Adrenal gland (tissue), 5 donors: Measurements from ENCODE around the gene HIP1R.

Source experiments
- POLR2A ChIP-seq, 2 donors: fragments of 450-650 bp; IDR thresholded peaks; one replicate each; pipeline ENCODE4 v1.6.1; 2017; ENCODE audit warnings: antibody characterized with exemption in 2 of 2, mild to moderate bottlenecking in 2 of 2, moderate library complexity in 1 of 2
- TF ChIP-seq, protein P1 (sequence below), 6 experiments: fragments of 450-650 bp in 4 of 6; fragments of 200-600 bp in 2 of 6; sonication (generic) in 1 of 6; IDR thresholded peaks; 1 replicate in 5 of 6; 2 replicates in 1 of 6; pipeline versions ENCODE4 v1.5.1 to v1.8.0; 2016 to 2021; ENCODE audit warnings: antibody characterized with exemption in 6 of 6, mild to moderate bottlenecking in 2 of 6, moderate library complexity in 1 of 6
- donor health status: DM: no; HTN: no; CAD: no.

DNA sequence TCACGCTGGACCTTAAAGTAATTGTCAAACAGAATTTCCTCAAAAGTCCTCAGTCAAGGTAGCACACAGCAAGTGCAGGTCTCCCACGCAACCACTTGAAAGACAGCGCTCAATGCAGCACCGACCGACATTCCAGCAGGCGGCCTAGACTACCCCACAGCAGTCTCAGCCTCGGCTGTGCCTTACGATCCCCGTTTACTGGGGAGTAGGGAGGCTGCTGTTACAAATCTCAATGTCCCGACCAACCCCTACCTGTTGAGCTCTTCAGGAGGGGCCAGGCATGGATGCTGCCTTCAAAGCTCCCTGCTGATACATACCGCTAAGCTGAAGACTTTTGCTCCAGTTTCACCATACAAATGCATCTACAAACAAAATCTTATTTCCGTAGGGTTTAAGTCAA is 38.8 kb downstream of the HIP1R start:
- TF ChIP-seq, protein P1, sequence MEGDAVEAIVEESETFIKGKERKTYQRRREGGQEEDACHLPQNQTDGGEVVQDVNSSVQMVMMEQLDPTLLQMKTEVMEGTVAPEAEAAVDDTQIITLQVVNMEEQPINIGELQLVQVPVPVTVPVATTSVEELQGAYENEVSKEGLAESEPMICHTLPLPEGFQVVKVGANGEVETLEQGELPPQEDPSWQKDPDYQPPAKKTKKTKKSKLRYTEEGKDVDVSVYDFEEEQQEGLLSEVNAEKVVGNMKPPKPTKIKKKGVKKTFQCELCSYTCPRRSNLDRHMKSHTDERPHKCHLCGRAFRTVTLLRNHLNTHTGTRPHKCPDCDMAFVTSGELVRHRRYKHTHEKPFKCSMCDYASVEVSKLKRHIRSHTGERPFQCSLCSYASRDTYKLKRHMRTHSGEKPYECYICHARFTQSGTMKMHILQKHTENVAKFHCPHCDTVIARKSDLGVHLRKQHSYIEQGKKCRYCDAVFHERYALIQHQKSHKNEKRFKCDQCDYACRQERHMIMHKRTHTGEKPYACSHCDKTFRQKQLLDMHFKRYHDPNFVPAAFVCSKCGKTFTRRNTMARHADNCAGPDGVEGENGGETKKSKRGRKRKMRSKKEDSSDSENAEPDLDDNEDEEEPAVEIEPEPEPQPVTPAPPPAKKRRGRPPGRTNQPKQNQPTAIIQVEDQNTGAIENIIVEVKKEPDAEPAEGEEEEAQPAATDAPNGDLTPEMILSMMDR (IDR thresholded peaks at IDR 0.05): no peak
- no peak for TF ChIP-seq POLR2A (IDR thresholded peaks at IDR 0.05)
